ENCODE data around the gene EPB41. TPM values are rescaled to one million over a fixed set of nuclear protein-coding genes. Genes with fewer than 3 reads are reported as not detected.
"Not testable (repeated sequence)": the region's sequence is repeated elsewhere in the genome, so short reads cannot be mapped to it uniquely, and the experiment has no call there.

Gene EPB41
- polyA plus RNA-seq, 3 donors from 2014 or later: 39.7 to 88.9 (median 59.4) TPM

DNA sequence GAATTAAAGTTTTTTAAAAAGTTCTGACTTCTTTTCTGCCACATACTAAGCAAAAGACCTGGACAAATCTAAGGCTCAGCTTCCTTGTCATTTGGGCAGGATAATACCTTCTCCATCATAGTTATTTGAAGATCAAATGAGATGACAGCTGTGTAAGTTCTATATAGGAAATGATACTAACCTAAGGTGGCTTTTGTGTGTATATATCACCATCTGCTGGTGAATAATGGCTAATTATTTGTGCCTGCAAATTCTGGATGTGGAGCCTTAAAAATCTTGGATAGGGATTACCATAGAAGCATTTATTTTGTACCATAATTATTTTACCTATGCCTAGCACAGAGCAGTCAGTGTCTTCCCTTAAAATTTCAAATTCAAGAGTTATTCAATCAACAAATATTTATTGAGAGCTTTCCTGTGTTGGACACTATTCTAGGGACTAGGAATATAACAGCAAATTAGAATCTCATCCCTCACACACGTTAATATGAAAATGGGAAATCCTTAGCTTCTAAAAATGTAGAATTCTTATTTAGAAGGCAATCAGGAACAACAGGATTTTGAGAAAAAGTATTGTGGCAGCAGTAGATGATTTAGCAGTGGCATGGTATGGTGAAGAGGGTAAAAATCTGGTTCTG, 119.6 kb downstream of the EPB41 start:
- peak overlapping the region in 2 of 6 donors; percentile 42 to 72 for H3K27ac Mint-ChIP-seq
- no peak overlapping the region for H3K4me3 Mint-ChIP-seq
- no peaks in the 10 kb centered on the region for H3K9me3 Mint-ChIP-seq
- H3K4me1 Mint-ChIP-seq: no peaks in the 10 kb centered on the region
- DNase-seq: peak; percentile 37 to 52 (median 41)
- H3K36me3 Mint-ChIP-seq: peaks cover 7 to 28% (median 9%) of the 10 kb centered on the region in 3 donors
- no peaks in the 10 kb centered on the region for H3K27me3 Mint-ChIP-seq (ENCODE audit: low read depth in 3 of 3)

DNA sequence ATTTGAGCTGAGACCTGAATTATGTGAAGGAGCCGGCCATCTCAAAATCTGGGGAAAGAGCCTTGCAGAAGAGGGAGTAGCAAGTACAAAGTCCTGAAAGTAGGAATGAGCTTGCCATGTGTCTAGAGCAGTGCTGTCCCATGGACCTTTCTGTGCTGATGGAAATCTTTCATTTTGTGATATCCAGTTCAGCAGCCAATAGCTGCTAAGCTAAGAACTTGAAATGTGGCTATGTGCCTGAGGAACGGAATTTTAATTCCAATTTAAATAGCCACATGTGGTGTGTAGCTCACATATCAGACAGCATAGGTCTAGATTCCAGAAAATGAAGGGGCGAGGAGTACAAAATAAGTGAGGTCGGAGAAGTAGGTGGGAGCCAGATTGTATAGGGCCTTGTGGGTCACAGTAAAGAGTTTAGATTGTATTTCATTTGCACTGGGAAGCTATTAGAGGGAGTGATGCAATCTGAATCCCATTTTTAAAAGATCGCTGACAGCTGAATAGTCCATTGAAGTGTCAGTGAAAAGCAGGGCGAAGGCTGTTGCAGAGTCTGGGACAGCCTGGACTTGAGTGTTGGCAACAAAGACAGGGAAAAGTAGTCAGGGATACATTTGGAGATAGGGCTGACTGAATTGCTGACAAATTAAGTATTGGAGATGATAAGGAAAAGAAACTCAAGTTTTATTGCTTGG, 129.1 kb downstream of the EPB41 start:
- Mint-ChIP-seq H3K9me3 (no peaks in the 10 kb centered on the region), H3K36me3 (peaks cover 0 to 21% (median 16%) of the 10 kb centered on the region in 3 donors), H3K27ac (peak overlapping the region in 1 of 6 donors; percentile 70), H3K4me3 (no peak overlapping the region), H3K4me1 (peaks cover 0 to 2% of the 10 kb centered on the region in 2 donors), H3K27me3 (ENCODE audit: low read depth in 3 of 3) (peaks cover 0 to 2% (median 0%) of the 10 kb centered on the region in 3 donors)
- no peak for DNase-seq

GRCh38 chr1:29044010-29044409, 129.6 kb downstream of the EPB41 start:
- Mint-ChIP-seq H3K27ac (no peak overlapping the region), H3K36me3 (peaks cover 0 to 21% (median 16%) of the 10 kb centered on the region in 3 donors), H3K9me3 (no peaks in the 10 kb centered on the region), H3K4me3 (no peak overlapping the region), H3K27me3 (ENCODE audit: low read depth in 3 of 3) (peaks cover 0 to 2% (median 0%) of the 10 kb centered on the region in 3 donors), H3K4me1 (peaks cover 0 to 2% of the 10 kb centered on the region in 2 donors)
- no peak for DNase-seq

GRCh38 chr1:29045663-29046062, 131.3 kb downstream of the EPB41 start:
- not testable (repeated sequence) for H3K27ac Mint-ChIP-seq; H3K27me3 Mint-ChIP-seq (ENCODE audit: low read depth in 3 of 3); H3K9me3 Mint-ChIP-seq; DNase-seq; H3K4me1 Mint-ChIP-seq; H3K4me3 Mint-ChIP-seq
- H3K36me3 Mint-ChIP-seq: peaks cover 0 to 17% (median 12%) of the 10 kb centered on the region in 3 donors

DNA sequence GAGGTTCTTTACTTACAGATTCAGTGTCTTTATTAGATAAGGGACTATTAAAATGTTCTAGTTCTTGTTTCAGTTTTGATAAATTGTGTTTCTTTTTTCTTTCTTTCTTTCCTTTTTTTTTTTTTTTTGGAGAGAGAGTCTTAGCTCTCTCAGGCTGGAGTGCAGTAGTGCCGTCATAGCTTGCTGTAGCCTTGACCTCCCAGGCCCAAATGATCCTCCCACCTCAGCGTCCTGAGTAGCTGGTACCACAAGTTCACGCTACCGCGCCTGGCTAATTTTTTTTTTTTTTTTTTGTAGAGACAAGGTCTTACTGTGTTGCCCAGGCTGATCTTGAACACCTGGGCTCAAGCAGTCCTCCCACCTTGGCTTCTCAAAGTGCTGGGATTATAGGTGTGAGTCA, 132.8 kb downstream of the EPB41 start:
- H3K36me3 Mint-ChIP-seq: peaks cover 0 to 14% (median 11%) of the 10 kb centered on the region in 3 donors
- H3K27ac Mint-ChIP-seq: peak overlapping the region in 1 of 6 donors; percentile 21
- H3K9me3 Mint-ChIP-seq: no peaks in the 10 kb centered on the region
- H3K27me3 Mint-ChIP-seq (ENCODE audit: low read depth in 3 of 3): peaks cover 0 to 3% (median 0%) of the 10 kb centered on the region in 3 donors
- DNase-seq: no peak
- H3K4me3 Mint-ChIP-seq: no peak overlapping the region
- peaks cover 0 to 2% of the 10 kb centered on the region in 2 donors for H3K4me1 Mint-ChIP-seq

GRCh38 chr1:29050166-29050565, 135.8 kb downstream of the EPB41 start:
- no peak overlapping the region for H3K4me3 Mint-ChIP-seq
- no peak for DNase-seq
- no peak overlapping the region for H3K27ac Mint-ChIP-seq
- H3K36me3 Mint-ChIP-seq: peaks cover 0 to 16% (median 7%) of the 10 kb centered on the region in 3 donors
- H3K9me3 Mint-ChIP-seq: no peaks in the 10 kb centered on the region
- H3K27me3 Mint-ChIP-seq (ENCODE audit: low read depth in 3 of 3): peaks cover 0 to 3% (median 3%) of the 10 kb centered on the region in 3 donors
- H3K4me1 Mint-ChIP-seq: peaks cover 0 to 2% of the 10 kb centered on the region in 2 donors

DNA sequence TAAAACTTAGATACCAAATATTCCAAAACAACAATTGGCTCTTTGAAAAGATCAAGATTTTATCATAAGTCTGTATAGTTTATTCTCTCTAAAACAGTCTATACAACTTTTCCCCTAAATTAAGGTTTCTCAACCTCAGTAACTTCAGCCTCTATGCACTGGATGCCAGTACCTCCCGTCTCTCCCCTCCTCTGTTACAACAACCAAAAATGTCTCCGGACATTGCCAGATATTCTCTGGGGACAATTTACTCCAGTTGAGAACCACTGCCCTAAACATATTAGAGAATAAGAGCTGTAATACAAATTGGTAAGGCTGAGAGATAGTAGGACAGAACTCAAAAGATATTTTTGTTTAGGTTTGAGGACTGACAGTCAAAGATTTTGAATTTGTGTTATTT, 137.7 kb downstream of the EPB41 start:
- H3K4me1 Mint-ChIP-seq: peaks cover 0 to 2% of the 10 kb centered on the region in 2 donors
- DNase-seq: no peak

GRCh38 chr1:29052941-29053340, 138.6 kb downstream of the EPB41 start:
- H3K9me3 Mint-ChIP-seq: no peaks in the 10 kb centered on the region
- peaks cover 1 to 3% (median 3%) of the 10 kb centered on the region in 3 donors for H3K27me3 Mint-ChIP-seq (ENCODE audit: low read depth in 3 of 3)
- peaks cover 0 to 19% (median 7%) of the 10 kb centered on the region in 3 donors for H3K36me3 Mint-ChIP-seq
- H3K4me1 Mint-ChIP-seq: peaks cover 0 to 5% of the 10 kb centered on the region in 2 donors
- H3K27ac Mint-ChIP-seq: no peak overlapping the region
- H3K4me3 Mint-ChIP-seq: no peak overlapping the region
- no peak for DNase-seq

More for the DNA sequence above, 137.7 kb downstream of the EPB41 start:
- no peaks in the 10 kb centered on the region for H3K9me3 Mint-ChIP-seq
- H3K27ac Mint-ChIP-seq: no peak overlapping the region
- no peak overlapping the region for H3K4me3 Mint-ChIP-seq
- peaks cover 0 to 3% (median 3%) of the 10 kb centered on the region in 3 donors for H3K27me3 Mint-ChIP-seq (ENCODE audit: low read depth in 3 of 3)
- H3K36me3 Mint-ChIP-seq: peaks cover 0 to 16% (median 7%) of the 10 kb centered on the region in 3 donors

- peaks cover 0 to 19% (median 6%) of the 10 kb centered on the region in 3 donors for H3K36me3 Mint-ChIP-seq
- H3K27ac Mint-ChIP-seq: no peak overlapping the region
- no peak for DNase-seq
- H3K4me1 Mint-ChIP-seq: peaks cover 0 to 6% of the 10 kb centered on the region in 2 donors
- peaks cover 1 to 3% (median 3%) of the 10 kb centered on the region in 3 donors for H3K27me3 Mint-ChIP-seq (ENCODE audit: low read depth in 3 of 3)
- H3K9me3 Mint-ChIP-seq: no peaks in the 10 kb centered on the region
- H3K4me3 Mint-ChIP-seq: no peak overlapping the region
Measured at GRCh38 chr1:29055160-29055559, 140.8 kb downstream of the EPB41 start.

DNA sequence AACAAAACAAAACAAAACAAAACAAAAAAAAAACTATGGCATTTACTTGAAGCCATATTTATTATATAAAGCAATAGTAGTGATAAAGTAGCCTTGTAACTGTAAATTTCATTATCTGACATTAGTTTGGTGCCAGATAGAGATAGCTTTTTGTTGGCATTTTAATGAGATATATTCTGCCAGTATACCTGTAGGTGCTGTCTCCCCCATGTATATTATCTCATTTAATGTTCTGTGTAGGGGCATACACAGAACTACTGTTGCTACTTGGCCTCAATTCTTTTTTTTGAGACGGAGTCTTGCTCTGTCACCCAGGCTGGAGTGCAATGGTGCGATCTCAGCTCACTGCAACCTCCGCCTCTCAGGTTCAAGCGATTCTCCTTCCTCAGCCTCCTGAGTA, 141.9 kb downstream of the EPB41 start:
- Mint-ChIP-seq H3K27ac (no peak overlapping the region), H3K36me3 (peaks cover 0 to 19% (median 10%) of the 10 kb centered on the region in 3 donors), H3K27me3 (ENCODE audit: low read depth in 3 of 3) (peaks cover 1 to 3% (median 2%) of the 10 kb centered on the region in 3 donors)

GRCh38 chr1:29057700-29058099, 143.3 kb downstream of the EPB41 start:
- H3K4me3 Mint-ChIP-seq: no peak overlapping the region
- H3K36me3 Mint-ChIP-seq: peaks cover 0 to 18% (median 10%) of the 10 kb centered on the region in 3 donors
- H3K4me1 Mint-ChIP-seq: peaks cover 0 to 7% of the 10 kb centered on the region in 2 donors
- H3K27me3 Mint-ChIP-seq (ENCODE audit: low read depth in 3 of 3): peaks cover 1 to 3% (median 2%) of the 10 kb centered on the region in 3 donors
- DNase-seq: no peak
- no peaks in the 10 kb centered on the region for H3K9me3 Mint-ChIP-seq
- H3K27ac Mint-ChIP-seq: peak overlapping the region in 1 of 6 donors; percentile 12

More for the DNA sequence above, 141.9 kb downstream of the EPB41 start:
- Mint-ChIP-seq H3K4me3 (no peak overlapping the region), H3K4me1 (peaks cover 0 to 6% of the 10 kb centered on the region in 2 donors), H3K9me3 (no peaks in the 10 kb centered on the region)
- no peak for DNase-seq

- peak overlapping the region in 1 of 6 donors; percentile 24 for H3K27ac Mint-ChIP-seq
Measured at GRCh38 chr1:29062157-29062942, 148.0 kb downstream of the EPB41 start.

GRCh38 chr1:29064064-29064463, 149.7 kb downstream of the EPB41 start:
- Mint-ChIP-seq H3K4me1 (peaks cover 2 to 17% of the 10 kb centered on the region in 2 donors), H3K27me3 (ENCODE audit: low read depth in 3 of 3) (peaks cover 0 to 5% (median 0%) of the 10 kb centered on the region in 3 donors), H3K4me3 (no peak overlapping the region), H3K27ac (peak overlapping the region in 1 of 6 donors; percentile 52), H3K36me3 (peaks cover 0 to 21% (median 19%) of the 10 kb centered on the region in 3 donors), H3K9me3 (no peaks in the 10 kb centered on the region)
- DNase-seq: no peak

More at GRCh38 chr1:29062157-29062942, 148.0 kb downstream of the EPB41 start:
- H3K9me3 Mint-ChIP-seq: no peaks in the 10 kb centered on the region
- H3K4me3 Mint-ChIP-seq: no peak overlapping the region
- H3K4me1 Mint-ChIP-seq: peaks cover 0 to 11% of the 10 kb centered on the region in 2 donors
- peaks cover 0 to 5% (median 1%) of the 10 kb centered on the region in 3 donors for H3K27me3 Mint-ChIP-seq (ENCODE audit: low read depth in 3 of 3)
- peaks cover 0 to 14% (median 14%) of the 10 kb centered on the region in 3 donors for H3K36me3 Mint-ChIP-seq
- no peak for DNase-seq
